GM12891 (cell line): Measurements from ENCODE around the gene VPS4A.

Experiments
- PAX5 ChIP-seq: IDR thresholded peaks from 2 replicates; pipeline ENCODE4 v1.6.1; 2011; ENCODE audit warnings: low read length, moderate library complexity, mild to moderate bottlenecking; ENCODE audit not compliant: insufficient read depth, severe bottlenecking
- POLR2A ChIP-seq: IDR thresholded peaks from 2 replicates; pipeline ENCODE4 v1.6.1; 2011; ENCODE audit warnings: low read depth, low read length, control low read depth
- POLR2AphosphoS5 ChIP-seq: IDR thresholded peaks from 2 replicates; pipeline ENCODE4 v1.6.1; 2011; ENCODE audit warnings: low read depth, low read length, control low read depth
- POU2F2 ChIP-seq: IDR thresholded peaks from 2 replicates; pipeline ENCODE4 v1.6.1; 2011; ENCODE audit warnings: low read depth, mild to moderate bottlenecking, control low read depth, low read length, moderate library complexity
- TAF1 ChIP-seq: IDR thresholded peaks from 2 replicates; pipeline ENCODE4 v1.6.1; 2011; ENCODE audit warnings: low read depth, low read length, control low read depth

DNA sequence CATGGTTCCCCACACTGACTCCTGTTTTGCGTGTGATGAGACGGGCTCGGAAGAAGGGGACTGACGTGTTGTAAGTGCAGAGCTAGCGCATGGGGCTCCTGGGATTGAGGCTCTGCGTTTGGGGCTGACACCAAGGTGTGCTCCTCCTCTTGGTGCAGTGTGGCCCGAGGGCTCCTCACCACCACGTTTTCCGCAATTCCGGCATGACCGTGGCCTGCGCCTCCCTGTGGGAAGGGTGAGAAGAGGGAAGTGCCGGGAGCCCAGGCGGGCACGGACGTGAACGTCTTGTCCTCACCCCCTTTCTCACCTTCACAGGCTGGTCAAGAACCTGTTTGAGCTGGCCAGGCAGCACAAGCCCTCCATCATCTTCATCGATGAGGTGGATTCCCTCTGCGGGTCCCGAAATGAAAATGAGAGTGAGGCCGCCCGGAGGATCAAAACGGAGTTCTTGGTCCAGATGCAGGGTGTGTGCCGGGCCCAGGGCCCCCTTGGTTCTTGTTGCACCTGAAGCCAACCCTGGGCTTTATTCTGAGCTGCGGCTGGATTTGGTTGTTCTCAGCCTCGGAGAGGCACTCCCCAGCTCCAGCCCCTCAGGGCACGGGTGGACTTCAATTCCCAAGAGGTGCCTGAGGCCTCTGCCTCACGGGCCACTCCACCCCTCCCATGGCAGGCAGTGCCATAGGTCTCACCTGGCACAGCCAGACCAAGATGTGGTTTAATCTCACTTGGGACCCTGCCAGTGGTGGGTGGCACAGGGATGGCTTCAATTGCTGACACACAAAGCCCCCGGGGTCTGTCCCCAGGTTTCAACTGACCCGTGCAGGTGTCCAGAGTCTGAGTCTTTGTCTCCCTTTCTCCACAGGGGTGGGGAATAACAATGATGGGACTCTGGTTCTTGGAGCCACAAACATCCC, 8.9 kb downstream of the VPS4A start:
- TF ChIP-seq TAF1 (no peak), POLR2A (no peak), POLR2AphosphoS5 (no peak), POU2F2 (no peak), PAX5 (no peak)
